ENCODE results near the gene TRNT1. TPM values are rescaled to one million over a fixed set of nuclear protein-coding genes. Genes with fewer than 3 reads are reported as not detected.

The TRNT1 gene
- total and polyA plus RNA-seq, 2 of the 8 experiments (the other 6 are each of a cell fraction or from before 2014, with no cell fraction given), result 7.2 to 33.1 TPM

- TF ChIP-seq GABPA (IDR thresholded peaks at IDR 0.05; ENCODE audit: borderline replicate concordance, insufficient read depth, low read length), result no peak
- TF ChIP-seq SP4 (IDR thresholded peaks at IDR 0.05; ENCODE audit: low read length), result no peak
- no peak for TF ChIP-seq HDAC6 (IDR thresholded peaks at IDR 0.05; ENCODE audit: low read depth, low read length)
- TF ChIP-seq YY1 (IDR thresholded peaks at IDR 0.05; ENCODE audit: low read depth, low read length), result no peak
- TF ChIP-seq TAF7 (optimal IDR thresholded peaks at IDR 0.05; ENCODE audit: borderline replicate concordance, low read depth, low read length), result no peak
- TF ChIP-seq SIX5 (IDR thresholded peaks at IDR 0.05; ENCODE audit: low read depth, low read length), result no peak
- TF ChIP-seq POLR2AphosphoS5 (IDR thresholded peaks at IDR 0.05; ENCODE audit: low read depth, low read length), result no peak
- H2AK5ac ChIP-seq (ENCODE audit: low read depth, low read length), result no peak overlapping the region
Measured at GRCh38 chr3:3189961-3190360, 63.2 kb downstream of the TRNT1 start.

More at GRCh38 chr3:3189961-3190360, 63.2 kb downstream of the TRNT1 start:
- Histone ChIP-seq H3K27me3 (replicated peaks in 1 of 4; ENCODE audit: control insufficient read depth in 3 of 4, extremely low read depth in 1 of 4, insufficient read depth in 3 of 4, low read length in 3 of 4) (peaks cover 0 to 3% (median 0%) of the 10 kb centered on the region in 4 experiments; a peak in 1 of 7 replicates), H4K91ac (replicated peaks; ENCODE audit: insufficient read length, low read length) (no peak overlapping the region), H3K14ac (ENCODE audit: insufficient read length) (no peak overlapping the region), H2BK15ac (ENCODE audit: low read length) (no peak overlapping the region), H4K5ac (ENCODE audit: insufficient read length, low read depth, low read length) (no peak overlapping the region), H2AFZ (ENCODE audit: low read length) (0 out of 2 replicates have a peak overlapping the region, but pooled peaks have one; percentile 60), H2BK20ac (ENCODE audit: low read length) (no peak overlapping the region), H4K20me1 (replicated peaks in 1 of 2; ENCODE audit: control insufficient read depth in 1 of 2, insufficient read depth in 2 of 2, low read length in 2 of 2) (no peaks in the 10 kb centered on the region), H3K79me2 (ENCODE audit: control insufficient read depth in 1 of 2, insufficient read depth in 2 of 2, low read length in 2 of 2) (no peaks in the 10 kb centered on the region), H2BK5ac (ENCODE audit: low read depth, low read length) (no peak overlapping the region), H3K23me2 (ENCODE audit: low read depth, low read length) (no peaks in the 10 kb centered on the region), H3K4ac (replicated peaks; ENCODE audit: insufficient read length, low read depth, low read length) (no peak overlapping the region), H2BK12ac (ENCODE audit: low read depth, low read length) (no peak overlapping the region), H3K4me3 (ENCODE audit: extremely low read depth in 1 of 4, insufficient read depth in 2 of 4, low read depth in 3 of 4, low read length in 4 of 4) (no peak overlapping the region), H3K23ac (ENCODE audit: insufficient read length) (no peak overlapping the region), H2BK120ac (replicated peaks; ENCODE audit: low read depth, low read length) (no peak overlapping the region), H3K56ac (replicated peaks; ENCODE audit: insufficient read length, low read depth, low read length) (no peak overlapping the region), H4K8ac (ENCODE audit: extremely low read depth, insufficient read depth, low read length) (no peak overlapping the region), H3K9me3 (ENCODE audit: insufficient read depth in 2 of 2, low read depth in 1 of 2, low read length in 1 of 2) (no peaks in the 10 kb centered on the region), H3K36me3 (ENCODE audit: control insufficient read depth in 2 of 4, insufficient read depth in 4 of 4, low read length in 3 of 4) (no peaks in the 10 kb centered on the region), H3K9ac (replicated peaks in 1 of 4; ENCODE audit: extremely low read depth in 1 of 4, low read depth in 3 of 4, low read length in 3 of 4) (no peak overlapping the region), H3K27ac (ENCODE audit: low read depth, low read length) (no peak overlapping the region), H3K4me1 (replicated peaks in 1 of 4; ENCODE audit: control insufficient read depth in 3 of 4, insufficient read depth in 4 of 4, low read length in 3 of 4) (no peaks in the 10 kb centered on the region), H3K4me2 (ENCODE audit: insufficient read depth in 1 of 2, low read depth in 2 of 2, low read length in 2 of 2) (no peak overlapping the region), H3K18ac (ENCODE audit: extremely low read depth, low read length) (no peak overlapping the region), H3K79me1 (ENCODE audit: low read depth, low read length) (no peaks in the 10 kb centered on the region)
- 89% methylated on average over 1 of the region's 1 CpG; no CpG with 5 or more reads in 1 of the 2 experiments for WGBS, 2 experiments (ENCODE audit: extremely low coverage in 1 of 2, insufficient coverage in 1 of 2, insufficient read length in 1 of 2, insufficient replicate concordance in 2 of 2, low coverage in 1 of 2, low lambda C conversion rate in 2 of 2, missing lambda C conversion rate in 1 of 2)
- POLR2A ChIA-PET (ENCODE audit: partially characterized antibody), result no interaction called here
- CTCF ChIA-PET (ENCODE audit: partially characterized antibody), result interaction anchor here (1.0 to 1.2 kb wide), 2 partner anchors 9 to 10 kb away, joined by 3 to 4 read pairs; no protein-coding TSS in a partner anchor
- no peak for DNase-seq (ENCODE audit: low read depth in 1 of 2, low spot score in 2 of 2)
- no peak for FAIRE-seq
